Right cardiac atrium (tissue), 5 donors: ENCODE results near the gene MAPK8IP1. TPM values are rescaled to one million over a fixed set of nuclear protein-coding genes. Genes with fewer than 3 reads are reported as not detected.
A peak's percentile ranks its signal among the peaks of the same experiment; 100 is the strongest.

Source experiments
- ATAC-seq, 2 donors: fragments of 200-7000 bp; cut with Tn5 transposase; one replicate each; pipeline versions ENCODE4 v1.8.0 to v1.9.1; 2020; ENCODE audit warnings: moderate library complexity in 2 of 2, mild to moderate bottlenecking in 1 of 2
- DNase-seq, 3 donors: peaks; one replicate each; pipeline ENCODE4 v3.0.0-alpha.2; 2020
- H3K27ac ChIP-seq: one replicate; pipeline ENCODE4 v1.5.1; 2013; ENCODE audit warnings: mild to moderate bottlenecking, low read length, control low read depth, moderate library complexity
- H3K27me3 ChIP-seq: one replicate; pipeline ENCODE4 v1.6.1; 2013; ENCODE audit not compliant: control insufficient read depth, insufficient read depth
- H3K4me1 ChIP-seq: one replicate; pipeline ENCODE4 v1.6.1; 2013; ENCODE audit warnings: low read length; ENCODE audit not compliant: control insufficient read depth, insufficient read depth
- H3K4me3 ChIP-seq: one replicate; pipeline ENCODE4 v1.5.1; 2013; ENCODE audit warnings: low read length, control low read depth
- H3K9me3 ChIP-seq: one replicate; pipeline ENCODE4 v1.6.1; 2013; ENCODE audit warnings: low read length; ENCODE audit not compliant: control insufficient read depth
- WGBS: extraction: QIAGEN DNeasy Blood & Tissue Kit; methylation state at CpG from one replicate; pipeline ENCODE4 v1.1.7; 2013; 5-methylcytosine and 5-hydroxymethylcytosine counted together
- intact Hi-C, 4 donors: fragments of 100-400 bp; cut with DNase I; formaldehyde crosslinking; loops; one replicate each; pipeline versions ENCODE4 v1.11.0 to v1.14.0; 2022 to 2023
- polyA plus RNA-seq: library from polyadenylated mRNA; stranded (reverse); fragments of 200-250 nt; gene quantifications from one replicate; pipeline ENCODE4 v1.2.3, GENCODE V29; 2013
- total RNA-seq, 4 donors: library from RNA; stranded (reverse); fragmentation: NEBNext Ultra II Directional; extraction: Animal tissue kit (Norgen Biotek cat#: 25700); gene quantifications; one replicate each; pipeline ENCODE4 v1.2.1, GENCODE V29; 2021
- donor health status: healthy with polysubstance abuse.
- donor health status: DM: no; HTN: yes; CAD: no.
- donor health status: DM: no; HTN: no; CAD: no.
- donor health status: DM: no; HTN: yes; CAD: no; lungs with severe emphysema.
- donor health status: DM: yes; HTN: yes; CAD: no.

The MAPK8IP1 gene
- total and polyA plus RNA-seq, 5 donors = 5.8 to 7.4 (median 6.3) TPM

- 65% methylated on average over 5 of the region's 5 CpGs for WGBS
Observed at GRCh38 chr11:45860348-45860747, 25.1 kb upstream of the MAPK8IP1 start.

GRCh38 chr11:45860764-45861510, 24.5 kb upstream of the MAPK8IP1 start:
- peak in 1 of 3 donors; percentile 70 for DNase-seq
- no peaks in the 10 kb centered on the region for H3K27me3 ChIP-seq
- ATAC-seq = no peak
- intact Hi-C loops = no loop called here
- H3K9me3 ChIP-seq = no peaks in the 10 kb centered on the region
- H3K4me1 ChIP-seq = peaks cover 27% of the 10 kb centered on the region
- WGBS = 62% methylated on average over 10 of the region's 10 CpGs
- peak overlapping the region; percentile 79 for H3K27ac ChIP-seq
- H3K4me3 ChIP-seq = no peak overlapping the region

More at GRCh38 chr11:45860348-45860747, 25.1 kb upstream of the MAPK8IP1 start:
- no peaks in the 10 kb centered on the region for H3K9me3 ChIP-seq
- H3K4me3 ChIP-seq = no peak overlapping the region
- H3K27ac ChIP-seq = peak overlapping the region; percentile 79
- peaks cover 30% of the 10 kb centered on the region for H3K4me1 ChIP-seq
- ATAC-seq = no peak
- intact Hi-C loops = no loop called here
- no peak for DNase-seq
- no peaks in the 10 kb centered on the region for H3K27me3 ChIP-seq

DNA sequence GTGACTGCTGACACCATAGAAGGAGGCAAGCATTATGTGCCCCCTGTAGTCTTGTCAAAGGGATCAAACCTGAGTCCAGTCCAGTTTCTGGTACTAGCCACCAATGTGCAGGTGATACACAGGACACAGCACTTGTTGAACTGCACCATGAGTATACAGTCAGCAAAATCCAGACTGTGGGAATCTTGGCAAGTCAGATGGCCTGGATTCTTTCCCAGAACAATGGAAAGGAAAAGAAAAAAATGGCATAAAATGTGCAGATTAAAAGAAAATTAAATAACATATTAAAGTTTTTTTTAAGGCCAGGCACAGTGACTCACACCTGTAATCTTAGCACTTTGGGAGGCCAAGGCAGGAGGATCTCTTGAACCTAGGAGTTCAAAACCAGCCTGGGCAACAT, 21.4 kb upstream of the MAPK8IP1 start:
- H3K27me3 ChIP-seq = no peaks in the 10 kb centered on the region
- intact Hi-C loops = no loop called here
- peaks cover 7% of the 10 kb centered on the region for H3K4me1 ChIP-seq
- H3K4me3 ChIP-seq = no peak overlapping the region
- H3K9me3 ChIP-seq = no peaks in the 10 kb centered on the region
- no peak overlapping the region for H3K27ac ChIP-seq
- DNase-seq = no peak
- ATAC-seq = no peak

- ATAC-seq (no peak), DNase-seq (no peak)
- 85% methylated on average over 12 of the region's 12 CpGs for WGBS
- Histone ChIP-seq H3K4me1 (no peaks in the 10 kb centered on the region), H3K27ac (no peak overlapping the region), H3K27me3 (no peaks in the 10 kb centered on the region), H3K9me3 (no peaks in the 10 kb centered on the region), H3K4me3 (no peak overlapping the region)
- intact Hi-C loops = no loop called here
Observed at GRCh38 chr11:45869551-45869950, 15.9 kb upstream of the MAPK8IP1 start.

GRCh38 chr11:45870706-45871105, 14.7 kb upstream of the MAPK8IP1 start:
- no peak for DNase-seq
- intact Hi-C loops = no loop called here
- no peak overlapping the region for H3K27ac ChIP-seq
- no peaks in the 10 kb centered on the region for H3K9me3 ChIP-seq
- H3K27me3 ChIP-seq = no peaks in the 10 kb centered on the region
- no peaks in the 10 kb centered on the region for H3K4me1 ChIP-seq
- 74% methylated on average over 4 of the region's 4 CpGs for WGBS
- ATAC-seq = no peak
- H3K4me3 ChIP-seq = no peak overlapping the region

DNA sequence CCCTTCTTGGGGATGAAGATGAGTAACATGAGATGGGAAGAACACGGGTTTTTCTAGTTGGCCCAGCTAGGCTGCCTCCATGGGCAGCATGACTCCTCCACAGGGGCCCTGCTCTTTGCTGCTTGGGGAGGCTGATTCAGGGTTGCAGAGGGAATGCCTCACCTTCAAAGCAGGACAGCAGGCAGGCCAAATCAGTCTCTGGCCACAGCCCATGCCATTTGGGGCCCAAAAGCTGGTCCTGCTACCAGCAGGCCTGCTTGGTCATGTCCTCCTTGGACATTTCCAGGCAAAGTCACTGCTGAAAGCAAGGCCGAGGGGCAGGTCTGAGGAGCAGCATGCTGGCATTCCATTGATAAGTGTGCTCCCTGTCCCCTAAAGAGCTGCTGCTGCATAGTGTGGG, 13.8 kb upstream of the MAPK8IP1 start:
- H3K4me1 ChIP-seq = no peaks in the 10 kb centered on the region
- no peak overlapping the region for H3K4me3 ChIP-seq
- ATAC-seq (no peak), DNase-seq (no peak)
- no peak overlapping the region for H3K27ac ChIP-seq
- intact Hi-C loops = no loop called here
- 92% methylated on average over 2 of the region's 2 CpGs for WGBS
- no peaks in the 10 kb centered on the region for H3K27me3 ChIP-seq
- no peaks in the 10 kb centered on the region for H3K9me3 ChIP-seq

DNA sequence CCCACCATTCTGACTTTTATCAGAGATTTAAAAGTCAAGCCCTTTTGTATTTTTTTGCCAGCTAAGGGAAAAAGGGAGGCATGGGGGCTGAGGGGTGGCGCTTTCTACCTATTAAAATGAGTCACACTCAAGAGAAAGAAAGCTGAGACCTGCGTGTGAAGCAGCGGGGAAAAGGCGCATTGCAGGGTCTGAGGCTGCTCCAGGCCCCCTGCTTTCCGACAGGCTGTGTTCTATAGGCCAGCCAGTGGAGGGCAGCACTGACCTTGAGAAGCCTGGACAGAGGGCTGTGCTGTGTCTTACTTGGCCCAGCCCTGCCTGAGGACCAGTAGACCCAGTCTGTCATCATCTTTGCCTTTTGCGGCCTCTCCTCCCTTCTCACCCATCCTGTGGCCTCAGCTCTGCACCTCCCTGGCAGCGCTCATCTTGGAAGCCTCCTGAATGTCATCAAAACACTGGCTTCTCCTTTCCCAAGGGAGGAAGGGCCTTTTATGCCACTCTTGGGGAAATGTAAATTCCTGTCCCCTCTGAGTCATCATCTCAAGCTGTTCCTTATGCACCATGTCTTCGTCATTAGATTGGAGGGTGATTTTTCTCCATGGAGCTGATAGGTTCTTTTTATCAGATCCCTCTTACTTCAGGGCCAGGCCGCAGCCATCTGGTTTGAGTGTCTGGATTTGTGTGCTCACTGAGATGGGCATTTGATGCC, 12.6 kb upstream of the MAPK8IP1 start:
- intact Hi-C loops = no loop called here
- WGBS = 63% methylated on average over 9 of the region's 9 CpGs
- DNase-seq = peak in 1 of 3 donors; percentile 55

DNA sequence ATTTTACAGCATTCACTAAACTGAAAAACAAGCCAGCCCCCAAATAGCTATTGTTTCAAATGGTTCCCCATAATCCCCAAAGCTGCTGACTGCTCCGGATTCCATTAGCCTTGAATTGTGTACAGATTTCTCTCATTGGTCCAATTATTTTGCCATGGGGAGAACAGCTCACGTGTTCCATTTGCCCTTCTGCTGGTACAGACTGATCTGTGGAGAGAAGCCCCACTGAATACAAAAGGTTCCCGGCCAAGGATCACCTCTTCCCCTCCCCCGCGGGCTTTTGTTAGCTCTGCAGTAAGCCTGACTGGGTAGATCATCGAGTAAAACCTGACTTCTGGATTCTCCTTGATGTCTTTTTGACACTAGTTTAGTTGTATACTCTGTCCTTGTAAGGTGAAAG, 9.1 kb upstream of the MAPK8IP1 start:
- intact Hi-C loops = no loop called here
- H3K27ac ChIP-seq = no peak overlapping the region

More for the DNA sequence above, 12.6 kb upstream of the MAPK8IP1 start:
- no peaks in the 10 kb centered on the region for H3K9me3 ChIP-seq
- ATAC-seq = peak; percentile 37 to 71
- no peak overlapping the region for H3K27ac ChIP-seq
- no peaks in the 10 kb centered on the region for H3K27me3 ChIP-seq
- H3K4me1 ChIP-seq = no peaks in the 10 kb centered on the region
- H3K4me3 ChIP-seq = no peak overlapping the region

GRCh38 chr11:45877221-45877620, 8.2 kb upstream of the MAPK8IP1 start:
- WGBS = 91% methylated on average over 8 of the region's 8 CpGs
- H3K4me1 ChIP-seq = no peaks in the 10 kb centered on the region
- DNase-seq (no peak), ATAC-seq (no peak)
- intact Hi-C loops = no loop called here
- H3K27ac ChIP-seq = peak overlapping the region; percentile 0
- no peaks in the 10 kb centered on the region for H3K27me3 ChIP-seq
- H3K4me3 ChIP-seq = no peak overlapping the region
- no peaks in the 10 kb centered on the region for H3K9me3 ChIP-seq

More for the DNA sequence above, 9.1 kb upstream of the MAPK8IP1 start:
- Histone ChIP-seq H3K27me3 (no peaks in the 10 kb centered on the region), H3K9me3 (no peaks in the 10 kb centered on the region), H3K4me3 (no peak overlapping the region), H3K4me1 (no peaks in the 10 kb centered on the region)
- DNase-seq = no peak
- ATAC-seq = peak in 1 of 2 donors; percentile 32
- 67% methylated on average over 6 of the region's 6 CpGs for WGBS

DNA sequence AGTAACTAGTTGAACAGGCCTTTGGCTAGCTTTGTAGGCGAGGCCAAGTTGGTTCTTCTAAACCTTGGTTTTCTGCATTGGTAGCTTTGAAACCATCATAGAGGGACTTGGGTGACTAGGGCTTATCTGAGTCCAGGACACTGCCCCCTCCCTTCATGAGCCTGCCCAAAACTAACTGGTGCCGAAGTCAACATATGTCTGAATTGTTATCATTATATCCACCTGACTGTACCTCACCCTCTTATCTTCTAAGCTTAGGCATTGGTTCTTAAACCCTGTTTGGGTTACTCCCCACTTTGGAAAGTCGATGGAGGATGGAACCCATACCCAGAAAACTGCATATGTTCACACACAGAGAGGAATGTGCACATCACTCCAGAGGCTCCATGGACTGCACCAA, 7.6 kb upstream of the MAPK8IP1 start:
- DNase-seq = no peak
- no peak overlapping the region for H3K4me3 ChIP-seq
- H3K4me1 ChIP-seq = no peaks in the 10 kb centered on the region
- intact Hi-C loops = no loop called here
- no peaks in the 10 kb centered on the region for H3K9me3 ChIP-seq
- no peaks in the 10 kb centered on the region for H3K27me3 ChIP-seq
- WGBS = 94% methylated on average over 3 of the region's 3 CpGs
- no peak overlapping the region for H3K27ac ChIP-seq
- no peak for ATAC-seq

DNA sequence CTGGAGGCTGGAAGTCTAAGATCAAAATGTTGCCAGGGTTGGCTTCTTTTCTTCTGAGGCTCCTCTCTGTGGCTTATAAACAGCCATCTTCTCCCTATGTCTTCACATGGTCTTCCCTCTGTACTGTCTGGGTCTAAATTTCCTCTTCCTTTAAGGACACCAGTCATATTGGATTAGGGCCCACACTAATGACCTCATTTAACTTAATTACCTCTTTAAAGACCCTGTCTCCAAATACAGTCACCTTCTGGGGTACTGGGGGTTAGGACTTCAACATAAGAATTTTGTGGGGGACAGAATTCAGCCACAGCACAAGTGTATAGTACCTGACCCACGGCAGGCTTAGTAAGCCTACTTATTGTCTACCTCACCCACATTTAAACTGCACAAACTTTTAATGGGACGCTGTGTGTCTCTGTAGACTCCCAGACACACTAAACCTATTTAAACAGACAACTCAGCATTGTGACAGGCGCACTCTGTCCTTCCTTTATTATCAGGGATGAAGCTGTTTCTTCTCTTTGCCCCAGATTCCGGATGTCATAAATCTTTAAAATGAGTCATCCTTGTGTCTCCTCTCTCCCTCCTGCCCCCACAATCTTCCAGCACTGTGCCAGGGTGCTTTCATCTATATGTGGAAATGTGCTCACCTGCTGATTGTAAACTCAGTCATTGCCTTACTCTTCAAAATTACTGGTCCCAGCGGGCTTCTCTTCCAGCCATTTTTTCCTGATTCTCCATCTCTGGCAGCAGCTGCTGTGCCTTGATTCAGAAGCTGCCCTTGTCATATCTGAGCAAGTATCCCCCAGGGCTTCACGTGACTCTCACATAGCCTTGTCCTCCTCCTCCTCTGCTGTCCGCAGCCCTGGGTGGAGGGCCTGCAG, 5.4 kb upstream of the MAPK8IP1 start:
- ATAC-seq = no peak
- WGBS = 69% methylated on average over 7 of the region's 7 CpGs

More for the DNA sequence above, 5.4 kb upstream of the MAPK8IP1 start:
- Histone ChIP-seq H3K27ac (no peak overlapping the region), H3K4me1 (no peaks in the 10 kb centered on the region), H3K9me3 (no peaks in the 10 kb centered on the region), H3K27me3 (no peaks in the 10 kb centered on the region), H3K4me3 (no peak overlapping the region)
- DNase-seq = peak in 1 of 3 donors; percentile 40
- intact Hi-C loops = no loop called here
